ENCODE data around the gene COPG1. TPM values are rescaled to one million over a fixed set of nuclear protein-coding genes. Genes with fewer than 3 reads are reported as not detected.

Gene COPG1
- total and polyA plus RNA-seq, 2 of the 13 experiments (the other 11 are each of a cell fraction or from before 2014, with no cell fraction given), result 98.6 to 166 TPM

DNA sequence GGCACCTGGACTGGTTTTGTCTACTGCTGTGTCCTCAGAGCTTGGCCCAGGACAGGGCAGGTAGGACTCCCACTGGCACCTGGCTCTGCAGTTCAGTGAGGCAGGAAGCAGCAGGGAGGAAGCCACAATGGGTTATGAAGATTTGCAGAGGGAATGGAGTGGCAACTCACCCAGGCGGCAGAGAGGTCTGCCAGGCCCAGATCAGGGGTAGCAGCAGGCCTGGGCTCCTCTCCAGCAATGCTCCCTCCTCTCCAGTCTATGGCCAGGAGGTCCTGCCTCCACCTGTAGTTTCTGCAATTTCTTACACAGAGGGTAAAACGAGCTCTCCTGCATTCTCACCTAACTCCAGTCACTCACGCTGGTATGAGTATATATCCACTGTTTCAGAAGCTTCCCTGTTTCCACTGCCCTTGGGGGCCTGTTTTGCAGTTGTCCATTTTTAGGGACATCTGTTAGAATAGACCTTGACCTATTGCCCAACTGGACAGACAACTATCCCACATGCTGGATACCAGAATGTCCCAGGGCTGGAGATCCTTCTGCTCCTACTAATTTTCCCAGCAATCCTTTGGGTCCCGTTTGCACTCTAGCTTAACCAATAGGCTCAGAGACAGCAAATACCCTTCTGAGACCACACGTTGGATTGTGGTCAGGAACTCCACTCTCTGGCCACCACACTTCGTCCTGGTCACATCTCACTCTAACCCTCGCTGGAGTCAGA is 64.4 kb downstream of the COPG1 start (continued):
- TF ChIP-seq, protein P1, sequence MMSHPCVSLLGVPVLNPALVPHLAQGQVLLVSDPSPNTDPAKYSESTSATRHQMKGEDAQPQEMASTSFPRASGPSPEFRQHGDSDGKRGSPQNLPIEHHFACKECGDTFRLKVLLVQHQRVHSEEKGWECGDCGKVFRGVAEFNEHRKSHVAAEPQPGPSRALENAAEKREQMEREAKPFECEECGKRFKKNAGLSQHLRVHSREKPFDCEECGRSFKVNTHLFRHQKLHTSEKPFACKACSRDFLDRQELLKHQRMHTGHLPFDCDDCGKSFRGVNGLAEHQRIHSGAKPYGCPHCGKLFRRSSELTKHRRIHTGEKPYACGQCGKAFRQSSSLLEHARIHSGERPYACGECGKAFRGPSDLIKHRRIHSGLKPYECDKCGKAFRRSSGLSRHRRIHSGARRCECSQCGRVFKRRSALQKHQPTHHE (CRISPR knock-in tag; IDR thresholded peaks at IDR 0.05; ENCODE audit: borderline replicate concordance), result peak; percentile 67; the same call in 1 of the 2 replicates
- TF ChIP-seq REPIN1 (CRISPR knock-in tag; IDR thresholded peaks at IDR 0.05; ENCODE audit: borderline replicate concordance, low read depth) (no peak), ZNF12 (CRISPR knock-in tag; IDR thresholded peaks at IDR 0.05) (0 out of 2 replicates have a peak, but pooled peaks have one; percentile 43), ZNF891 (CRISPR knock-in tag; IDR thresholded peaks at IDR 0.05) (no peak), KLF6 (CRISPR knock-in tag; IDR thresholded peaks at IDR 0.05) (no peak), ZNF441 (CRISPR knock-in tag; IDR thresholded peaks at IDR 0.05; ENCODE audit: borderline replicate concordance) (peak; percentile 50), ZNF839 (CRISPR knock-in tag; IDR thresholded peaks at IDR 0.05; ENCODE audit: borderline replicate concordance) (no peak), ZNF484 (CRISPR knock-in tag; IDR thresholded peaks at IDR 0.05; ENCODE audit: borderline replicate concordance, low read depth) (no peak), NFYC (CRISPR knock-in tag; IDR thresholded peaks at IDR 0.05) (peak; percentile 54), POLR2AphosphoS2 (IDR thresholded peaks at IDR 0.05; ENCODE audit: low read depth, low read length) (peak; percentile 86), AKAP8 (CRISPR knock-in tag; IDR thresholded peaks at IDR 0.05) (0 out of 2 replicates have a peak, but pooled peaks have one; percentile 45), ZNF792 (CRISPR knock-in tag; IDR thresholded peaks at IDR 0.05) (peak; percentile 100), ZNF232 (CRISPR knock-in tag; IDR thresholded peaks at IDR 0.05; ENCODE audit: borderline replicate concordance) (no peak), TEAD3 (CRISPR knock-in tag; optimal IDR thresholded peaks at IDR 0.05; ENCODE audit: borderline replicate concordance) (peak; percentile 68), ZC3H4 (CRISPR knock-in tag; IDR thresholded peaks at IDR 0.05; ENCODE audit: borderline replicate concordance) (peak; percentile 31; the same call in 1 of the 2 replicates), NR2F1 (CRISPR knock-in tag; IDR thresholded peaks at IDR 0.05) (no peak; a peak in 1 of 4 replicates), ZNF264 (CRISPR knock-in tag; IDR thresholded peaks at IDR 0.05) (0 out of 2 replicates have a peak, but pooled peaks have one; percentile 45)
- TF ChIP-seq, protein P2, sequence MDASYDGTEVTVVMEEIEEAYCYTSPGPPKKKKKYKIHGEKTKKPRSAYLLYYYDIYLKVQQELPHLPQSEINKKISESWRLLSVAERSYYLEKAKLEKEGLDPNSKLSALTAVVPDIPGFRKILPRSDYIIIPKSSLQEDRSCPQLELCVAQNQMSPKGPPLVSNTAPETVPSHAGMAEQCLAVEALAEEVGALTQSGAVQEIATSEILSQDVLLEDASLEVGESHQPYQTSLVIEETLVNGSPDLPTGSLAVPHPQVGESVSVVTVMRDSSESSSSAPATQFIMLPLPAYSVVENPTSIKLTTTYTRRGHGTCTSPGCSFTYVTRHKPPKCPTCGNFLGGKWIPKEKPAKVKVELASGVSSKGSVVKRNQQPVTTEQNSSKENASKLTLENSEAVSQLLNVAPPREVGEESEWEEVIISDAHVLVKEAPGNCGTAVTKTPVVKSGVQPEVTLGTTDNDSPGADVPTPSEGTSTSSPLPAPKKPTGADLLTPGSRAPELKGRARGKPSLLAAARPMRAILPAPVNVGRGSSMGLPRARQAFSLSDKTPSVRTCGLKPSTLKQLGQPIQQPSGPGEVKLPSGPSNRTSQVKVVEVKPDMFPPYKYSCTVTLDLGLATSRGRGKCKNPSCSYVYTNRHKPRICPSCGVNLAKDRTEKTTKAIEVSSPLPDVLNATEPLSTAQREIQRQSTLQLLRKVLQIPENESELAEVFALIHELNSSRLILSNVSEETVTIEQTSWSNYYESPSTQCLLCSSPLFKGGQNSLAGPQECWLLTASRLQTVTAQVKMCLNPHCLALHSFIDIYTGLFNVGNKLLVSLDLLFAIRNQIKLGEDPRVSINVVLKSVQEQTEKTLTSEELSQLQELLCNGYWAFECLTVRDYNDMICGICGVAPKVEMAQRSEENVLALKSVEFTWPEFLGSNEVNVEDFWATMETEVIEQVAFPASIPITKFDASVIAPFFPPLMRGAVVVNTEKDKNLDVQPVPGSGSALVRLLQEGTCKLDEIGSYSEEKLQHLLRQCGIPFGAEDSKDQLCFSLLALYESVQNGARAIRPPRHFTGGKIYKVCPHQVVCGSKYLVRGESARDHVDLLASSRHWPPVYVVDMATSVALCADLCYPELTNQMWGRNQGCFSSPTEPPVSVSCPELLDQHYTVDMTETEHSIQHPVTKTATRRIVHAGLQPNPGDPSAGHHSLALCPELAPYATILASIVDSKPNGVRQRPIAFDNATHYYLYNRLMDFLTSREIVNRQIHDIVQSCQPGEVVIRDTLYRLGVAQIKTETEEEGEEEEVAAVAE (CRISPR knock-in tag; IDR thresholded peaks at IDR 0.05; ENCODE audit: borderline replicate concordance), result peak; percentile 28; the same call in 1 of the 2 replicates
- TF ChIP-seq, protein P3, sequence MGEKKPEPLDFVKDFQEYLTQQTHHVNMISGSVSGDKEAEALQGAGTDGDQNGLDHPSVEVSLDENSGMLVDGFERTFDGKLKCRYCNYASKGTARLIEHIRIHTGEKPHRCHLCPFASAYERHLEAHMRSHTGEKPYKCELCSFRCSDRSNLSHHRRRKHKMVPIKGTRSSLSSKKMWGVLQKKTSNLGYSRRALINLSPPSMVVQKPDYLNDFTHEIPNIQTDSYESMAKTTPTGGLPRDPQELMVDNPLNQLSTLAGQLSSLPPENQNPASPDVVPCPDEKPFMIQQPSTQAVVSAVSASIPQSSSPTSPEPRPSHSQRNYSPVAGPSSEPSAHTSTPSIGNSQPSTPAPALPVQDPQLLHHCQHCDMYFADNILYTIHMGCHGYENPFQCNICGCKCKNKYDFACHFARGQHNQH (CRISPR knock-in tag; IDR thresholded peaks at IDR 0.05), result no peak
- TF ChIP-seq, protein P4, sequence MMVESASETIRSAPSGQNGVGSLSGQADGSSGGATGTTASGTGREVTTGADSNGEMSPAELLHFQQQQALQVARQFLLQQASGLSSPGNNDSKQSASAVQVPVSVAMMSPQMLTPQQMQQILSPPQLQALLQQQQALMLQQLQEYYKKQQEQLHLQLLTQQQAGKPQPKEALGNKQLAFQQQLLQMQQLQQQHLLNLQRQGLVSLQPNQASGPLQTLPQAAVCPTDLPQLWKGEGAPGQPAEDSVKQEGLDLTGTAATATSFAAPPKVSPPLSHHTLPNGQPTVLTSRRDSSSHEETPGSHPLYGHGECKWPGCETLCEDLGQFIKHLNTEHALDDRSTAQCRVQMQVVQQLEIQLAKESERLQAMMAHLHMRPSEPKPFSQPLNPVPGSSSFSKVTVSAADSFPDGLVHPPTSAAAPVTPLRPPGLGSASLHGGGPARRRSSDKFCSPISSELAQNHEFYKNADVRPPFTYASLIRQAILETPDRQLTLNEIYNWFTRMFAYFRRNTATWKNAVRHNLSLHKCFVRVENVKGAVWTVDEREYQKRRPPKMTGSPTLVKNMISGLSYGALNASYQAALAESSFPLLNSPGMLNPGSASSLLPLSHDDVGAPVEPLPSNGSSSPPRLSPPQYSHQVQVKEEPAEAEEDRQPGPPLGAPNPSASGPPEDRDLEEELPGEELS (CRISPR knock-in tag; IDR thresholded peaks at IDR 0.05), result peak; percentile 40
